SU-DHL-6 (cell line): ENCODE results near the gene PDE1A.
"Not testable (repeated sequence)": the region's sequence is repeated elsewhere in the genome, so short reads cannot be mapped to it uniquely, and the experiment has no call there.

Source experiments
- H2AFZ ChIP-seq: fragments of 200-600 bp; sonication (generic); 2 replicates; pipeline ENCODE4 v1.6.1; 2014; ENCODE audit warnings: low read depth, mild to moderate bottlenecking, moderate library complexity, mixed read lengths, antibody characterized with exemption, low read length; ENCODE audit not compliant: severe bottlenecking
- H3F3A ChIP-seq: fragments of 200-600 bp; shearing (Covaris generic); 2 replicates; pipeline ENCODE4 v1.6.0; 2016; ENCODE audit warnings: antibody characterized with exemption, mild to moderate bottlenecking; ENCODE audit not compliant: insufficient read depth
- H3K27ac ChIP-seq: fragments of 200-600 bp; sonication (generic); 2 replicates; pipeline ENCODE4 v1.5.1; 2016; ENCODE audit warnings: low read depth, mild to moderate bottlenecking, low read length, moderate library complexity, mixed read lengths
- H3K27me3 ChIP-seq: fragments of 200-600 bp; sonication (generic), shearing (Covaris generic); 2 replicates; pipeline ENCODE4 v1.6.0; 2014; ENCODE audit warnings: mild to moderate bottlenecking, low read length
- H3K36me3 ChIP-seq: fragments of 200-600 bp; sonication (generic); 2 replicates; pipeline ENCODE4 v1.6.1; 2014; ENCODE audit warnings: mild to moderate bottlenecking, low read length, mixed read lengths
- H3K4me2 ChIP-seq: fragments of 300-600, 200-600 bp; shearing (Covaris generic), sonication (generic); 2 replicates; pipeline ENCODE4 v1.6.0; 2014; ENCODE audit warnings: low read length, low read depth, mild to moderate bottlenecking; ENCODE audit not compliant: poor library complexity, severe bottlenecking
- H3K4me3 ChIP-seq: fragments of 200-600 bp; sonication (generic); 2 replicates; pipeline ENCODE4 v1.5.1; 2014; ENCODE audit warnings: antibody characterized with exemption, low read length, mild to moderate bottlenecking, mixed read lengths; ENCODE audit not compliant: insufficient read depth, poor library complexity, severe bottlenecking
- H3K79me2 ChIP-seq: fragments of 200-600 bp; sonication (generic); 2 replicates; pipeline ENCODE4 v1.6.1; 2014; ENCODE audit warnings: mild to moderate bottlenecking, low read length, moderate library complexity; ENCODE audit not compliant: insufficient read depth
- H3K9ac ChIP-seq: fragments of 200-600 bp; sonication (generic); 2 replicates; pipeline ENCODE4 v1.7.0; 2014; ENCODE audit warnings: mild to moderate bottlenecking, low read length
- H3K9me2 ChIP-seq: fragments of 200-600 bp; sonication (generic); replicated peaks from 2 replicates; pipeline ENCODE4 v1.6.1; 2014; ENCODE audit warnings: low read length; ENCODE audit not compliant: insufficient read depth
- H3K9me3 ChIP-seq: fragments of 200-600 bp; sonication (generic); 2 replicates; pipeline ENCODE4 v1.6.1; 2014; ENCODE audit warnings: low read length, mixed read lengths; ENCODE audit not compliant: insufficient read depth
- H4K20me1 ChIP-seq: fragments of 200-600 bp; sonication (generic); 2 replicates; pipeline ENCODE4 v1.6.1; 2014; ENCODE audit warnings: low read depth, mild to moderate bottlenecking, antibody characterized with exemption, low read length, moderate library complexity, mixed read lengths
- CTCF ChIP-seq: fragments of 200-600 bp; sonication (generic); IDR thresholded peaks from one replicate; pipeline ENCODE4 v1.5.1; 2017; ENCODE audit warnings: antibody characterized with exemption, mild to moderate bottlenecking, low read length, moderate library complexity; ENCODE audit not compliant: insufficient read depth, poor library complexity, severe bottlenecking
- EZH2phosphoT487 ChIP-seq: fragments of 200-600 bp; sonication (generic), shearing (Covaris generic); conservative IDR thresholded peaks from 2 replicates; pipeline ENCODE4 v1.6.1; 2018; ENCODE audit warnings: mild to moderate bottlenecking, antibody characterized with exemption, low read length, moderate library complexity, mixed read lengths

Gene PDE1A

GRCh38 chr2:182404092-182404491 lies 22.7 kb downstream of the PDE1A start:
- Histone ChIP-seq H4K20me1 (no peaks in the 10 kb centered on the region), H3K79me2 (no peaks in the 10 kb centered on the region), H3K36me3 (no peaks in the 10 kb centered on the region), H3K9ac (no peak overlapping the region), H3K4me3 (no peak overlapping the region), H3F3A (no peaks in the 10 kb centered on the region), H3K9me2 (no peaks in the 10 kb centered on the region), H3K27ac (no peak overlapping the region), H3K9me3 (no peaks in the 10 kb centered on the region), H2AFZ (no peak overlapping the region), H3K27me3 (no peaks in the 10 kb centered on the region), H3K4me2 (no peak overlapping the region)
- TF ChIP-seq EZH2phosphoT487: no peak
- TF ChIP-seq CTCF: no peak

- no peaks in the 10 kb centered on the region for H3K27me3 ChIP-seq
- H3K9me2 ChIP-seq: no peaks in the 10 kb centered on the region
- H3K4me2 ChIP-seq: no peak overlapping the region
- H3K36me3 ChIP-seq: no peaks in the 10 kb centered on the region
- no peak overlapping the region for H3K27ac ChIP-seq
- no peak overlapping the region for H3K4me3 ChIP-seq
- H3K9me3 ChIP-seq: no peaks in the 10 kb centered on the region
- no peak overlapping the region for H2AFZ ChIP-seq
- TF ChIP-seq CTCF: no peak
- H4K20me1 ChIP-seq: no peaks in the 10 kb centered on the region
- no peaks in the 10 kb centered on the region for H3K79me2 ChIP-seq
- no peaks in the 10 kb centered on the region for H3F3A ChIP-seq
- H3K9ac ChIP-seq: no peak overlapping the region
These were observed 33.5 kb downstream of the PDE1A start for GRCh38 chr2:182393270-182393760.

- no peak overlapping the region for H2AFZ ChIP-seq
- H3K27me3 ChIP-seq: no peaks in the 10 kb centered on the region
- H3K27ac ChIP-seq: no peak overlapping the region
- H3F3A ChIP-seq: no peaks in the 10 kb centered on the region
- no peaks in the 10 kb centered on the region for H3K36me3 ChIP-seq
- H3K9me2 ChIP-seq: no peaks in the 10 kb centered on the region
- no peak overlapping the region for H3K9ac ChIP-seq
- TF ChIP-seq EZH2phosphoT487 (no peak), CTCF (no peak)
- no peaks in the 10 kb centered on the region for H4K20me1 ChIP-seq
- no peaks in the 10 kb centered on the region for H3K79me2 ChIP-seq
- no peak overlapping the region for H3K4me2 ChIP-seq
- H3K9me3 ChIP-seq: no peaks in the 10 kb centered on the region
- H3K4me3 ChIP-seq: no peak overlapping the region
These were observed 35.4 kb downstream of the PDE1A start for GRCh38 chr2:182391443-182391842.

- not testable (repeated sequence) for H3K9me2 ChIP-seq, H2AFZ ChIP-seq, H3F3A ChIP-seq, H3K27me3 ChIP-seq, H3K9ac ChIP-seq, H3K4me2 ChIP-seq, H3K9me3 ChIP-seq, H3K79me2 ChIP-seq, H3K36me3 ChIP-seq, H4K20me1 ChIP-seq, H3K4me3 ChIP-seq, H3K27ac ChIP-seq
These were observed 40.5 kb downstream of the PDE1A start for GRCh38 chr2:182386267-182386880.
